K562 (cell line): ENCODE data around the gene SORCS2. TPM values are rescaled to one million over a fixed set of nuclear protein-coding genes. Genes with fewer than 3 reads are reported as not detected.

ENCODE experiments used
- ATAC-seq: fragments of 200-7000 bp; cut with Tn5 transposase; 3 replicates; pipeline ENCODE4 v1.9.1; 2020; ENCODE audit warnings: moderate library complexity
- BruUV-seq: library from RNA; stranded (reverse); fragments of 400-500 nt; replicated peaks from 2 replicates; lab custom pipeline; 2021; lab: Mats Ljungman, UMichigan
- CTCF ChIA-PET: fragments of 300-600 bp; formaldehyde crosslinking; extraction: SDS; loops from one replicate; lab custom pipeline; 2021; ENCODE audit warnings: low intra/inter-chr PET ratio; lab: Yijun Ruan, JAX
- POLR2A ChIA-PET: fragments of 300-600, 350-650 bp; sonication (Branson Sonifier 250); formaldehyde crosslinking; extraction: SDS; loops from one replicate; lab custom pipeline; 2021; ENCODE audit warnings: antibody characterized with exemption, inconsistent platforms; lab: Yijun Ruan, JAX
- DNase-seq, 4 experiments: peaks; one replicate each; pipeline versions ENCODE4 v3.0.0 to v3.0.0-alpha.2; 2011 to 2018; ENCODE audit warnings: low spot score in 3 of 4, mixed read lengths in 3 of 4; ENCODE audit errors: extremely low read depth in 1 of 4
- FAIRE-seq: peaks from 2 replicates; lab custom pipeline; 2011; peaks lifted over from hg19 to GRCh38; lab: Jason Lieb, UNC
- H2AFZ ChIP-seq: 2 replicates; pipeline ENCODE4 v1.6.0; 2011; ENCODE audit warnings: low read depth, low read length, control low read depth, inconsistent platforms
- H3K27ac ChIP-seq: fragments of 200-600 bp; 3 replicates; pipeline ENCODE4 v1.8.0; 2011; ENCODE audit warnings: low read depth, mild to moderate bottlenecking, control low read depth, inconsistent platforms, low read length, moderate library complexity, mixed read lengths; ENCODE audit errors: extremely low read depth
- H3K27me3 ChIP-seq, 2 experiments: fragments of 300-600 bp in 1 of 2; 2 replicates in 1 of 2; 3 replicates in 1 of 2; pipeline versions ENCODE4 v1.6.0 to v1.8.0; 2011; ENCODE audit warnings: inconsistent platforms in 2 of 2, low read length in 2 of 2, mild to moderate bottlenecking in 1 of 2, mixed read lengths in 1 of 2, moderate library complexity in 1 of 2; ENCODE audit not compliant: control insufficient read depth in 2 of 2, insufficient read depth in 2 of 2
- H3K36me3 ChIP-seq: fragments of 300-600 bp; 3 replicates; pipeline ENCODE4 v1.8.0; 2011; ENCODE audit warnings: mild to moderate bottlenecking, low read length, inconsistent platforms; ENCODE audit not compliant: control insufficient read depth, insufficient read depth
- H3K4me1 ChIP-seq, 2 experiments: fragments of 200-600 bp in 1 of 2; replicated peaks in 1 of 2; 2 replicates in 1 of 2; 3 replicates in 1 of 2; pipeline versions ENCODE4 v1.5.1 to v1.8.0; 2011; ENCODE audit warnings: inconsistent platforms in 2 of 2, low read length in 2 of 2, mild to moderate bottlenecking in 1 of 2, mixed read lengths in 1 of 2, moderate library complexity in 1 of 2; ENCODE audit not compliant: control insufficient read depth in 2 of 2, insufficient read depth in 2 of 2
- H3K4me2 ChIP-seq: 2 replicates; pipeline ENCODE4 v1.6.1; 2011; ENCODE audit warnings: low read length, control low read depth, inconsistent platforms, mixed read lengths; ENCODE audit not compliant: insufficient read depth
- H3K4me3 ChIP-seq: fragments of 200-600 bp; sonication (generic), shearing (Covaris generic); 2 replicates; pipeline ENCODE4 v1.5.1; 2016; ENCODE audit warnings: control low read depth, inconsistent platforms
- H3K79me2 ChIP-seq: fragments of 200-600 bp; 3 replicates; pipeline ENCODE4 v1.8.0; 2011; ENCODE audit warnings: low read length, inconsistent platforms; ENCODE audit not compliant: control insufficient read depth, insufficient read depth
- H3K9ac ChIP-seq, 2 experiments: 2 replicates each; pipeline versions ENCODE4 v1.6.0 to v1.6.1; 2011; ENCODE audit warnings: low read depth in 2 of 2, low read length in 2 of 2, control low read depth in 1 of 2, inconsistent platforms in 1 of 2, mild to moderate bottlenecking in 1 of 2, mixed read lengths in 1 of 2; ENCODE audit not compliant: insufficient read depth in 1 of 2
- H3K9me1 ChIP-seq: one replicate; pipeline ENCODE4 v1.6.0; 2011; ENCODE audit warnings: inconsistent platforms, mild to moderate bottlenecking, low read length, moderate library complexity; ENCODE audit not compliant: control insufficient read depth, insufficient read depth
- H3K9me3 ChIP-seq: replicated peaks from 2 replicates; pipeline ENCODE4 v1.5.1; 2011; ENCODE audit warnings: low read depth, low read length, inconsistent platforms; ENCODE audit not compliant: control insufficient read depth, insufficient read depth
- H4K20me1 ChIP-seq: replicated peaks from 2 replicates; pipeline ENCODE4 v1.6.1; 2011; ENCODE audit warnings: low read length, inconsistent platforms, mixed read lengths; ENCODE audit not compliant: control insufficient read depth, insufficient read depth
- CCNT2 ChIP-seq: IDR thresholded peaks from 2 replicates; pipeline ENCODE4 v1.6.1; 2011; ENCODE audit warnings: borderline replicate concordance, low read depth, mild to moderate bottlenecking, moderate library complexity, mixed read lengths, low read length; ENCODE audit not compliant: insufficient read length; ENCODE audit errors: extremely low read depth
- FOXJ2 ChIP-seq: fragments of 200-800 bp; sonication (Bioruptor generic); IDR thresholded peaks from 2 replicates; pipeline ENCODE4 v1.6.1; 2016; ENCODE audit warnings: missing genetic modification characterization, missing compliant biosample characterization
- FOXP4 ChIP-seq: sonication (generic); formaldehyde crosslinking; IDR thresholded peaks from 2 replicates; pipeline ENCODE4 v1.8.0; 2022; ENCODE audit warnings: mild to moderate bottlenecking, missing genetic modification reagents, borderline replicate concordance
- HDAC2 ChIP-seq: fragments of 450-650 bp; IDR thresholded peaks from 2 replicates; pipeline ENCODE4 v1.6.1; 2016; ENCODE audit warnings: mild to moderate bottlenecking
- HDAC6 ChIP-seq: IDR thresholded peaks from 2 replicates; pipeline ENCODE4 v1.6.1; 2012; ENCODE audit warnings: low read depth, mild to moderate bottlenecking, control low read depth, inconsistent platforms, low read length, moderate library complexity
- MAX ChIP-seq: sonication (generic); formaldehyde crosslinking; IDR thresholded peaks from 2 replicates; pipeline ENCODE4 v1.9.0; 2022; ENCODE audit warnings: mild to moderate bottlenecking, missing genetic modification reagents
- MLLT1 ChIP-seq, 2 experiments: fragments of 450-650 bp; IDR thresholded peaks; 2 replicates each; pipeline ENCODE4 v1.6.1; 2016
- PRPF4 ChIP-seq: fragments of 200-400 bp; formaldehyde crosslinking; IDR thresholded peaks from one replicate; pipeline ENCODE4 v1.6.1; 2017; ENCODE audit warnings: low read length, low read depth, mild to moderate bottlenecking; ENCODE audit not compliant: insufficient read depth, poor library complexity, severe bottlenecking
- PTTG1 ChIP-seq: fragments of 450-650 bp; IDR thresholded peaks from 2 replicates; pipeline ENCODE4 v1.6.1; 2016; ENCODE audit warnings: low read depth, mild to moderate bottlenecking, missing genetic modification characterization, missing compliant biosample characterization
- ZNF143 ChIP-seq: sonication (generic); formaldehyde crosslinking; IDR thresholded peaks from 2 replicates; pipeline ENCODE4 v1.9.0; 2022; ENCODE audit warnings: mild to moderate bottlenecking, missing genetic modification reagents
- ZNF212 ChIP-seq: fragments of 450-650 bp; formaldehyde crosslinking; IDR thresholded peaks from 2 replicates; pipeline ENCODE4 v1.4.0; 2020; ENCODE audit warnings: mild to moderate bottlenecking
- ZNF324 ChIP-seq: fragments of 250-450 bp; sonication (Bioruptor Pico); IDR thresholded peaks from 2 replicates; pipeline ENCODE4 v1.4.0; 2020; ENCODE audit warnings: mild to moderate bottlenecking
- ZZZ3 ChIP-seq: fragments of 450-650 bp; IDR thresholded peaks from 2 replicates; pipeline ENCODE4 v1.6.1; 2016; ENCODE audit warnings: antibody characterized with exemption, mild to moderate bottlenecking, moderate library complexity
- WGBS: fragments of 100-300 bp; shearing (Covaris generic); methylation state at CpG from one replicate; pipeline ENCODE4 v1.1.6; 2016; ENCODE audit warnings: low coverage, mixed read lengths; ENCODE audit not compliant: insufficient coverage; ENCODE audit errors: missing lambda C conversion rate; 5-methylcytosine and 5-hydroxymethylcytosine counted together
- in situ Hi-C: fragments of 300-500 bp; cut with MboI; formaldehyde crosslinking; loops from 4 replicates; pipeline ENCODE4 v1.15.0; 2018; ENCODE audit warnings: inconsistent platforms, mixed read lengths
- intact Hi-C: fragments of 100-400 bp; cut with micrococcal nuclease; formaldehyde crosslinking; loops from 2 replicates; pipeline ENCODE4 v1.14.2; 2022
- polyA plus RNA-seq, 8 experiments: library from polyadenylated mRNA; depleted of rRNA in 4 of 8; stranded (reverse) in 5 of 8; unstranded in 3 of 8; fragments of >200 nt; fragmentation: Nextera tagmentation in 2 of 8; fragmentation: Illumina TruSeq in 1 of 8; extraction: Ambion mirVana in 2 of 8; extraction: Trizol in 1 of 8; gene quantifications; 2 replicates each; pipeline versions ENCODE4 v1.2.1 to v1.2.3, GENCODE V29; 2011 to 2014; ENCODE audit warnings: inconsistent platforms in 1 of 8, missing spikeins in 1 of 8
- total RNA-seq, 7 experiments: library from RNA; depleted of rRNA in 6 of 7; stranded (reverse); fragments of >200 nt in 6 of 7; fragmentation: Illumina TruSeq in 2 of 7; extraction: Trizol in 2 of 7; gene quantifications; 2 replicates each; pipeline versions ENCODE4 v1.2.1 to v1.2.3, GENCODE V29; 2011 to 2021; ENCODE audit warnings: low replicate concordance in 1 of 7

Gene SORCS2
- total and polyA plus RNA-seq, 9 of the 15 experiments (the other 6 are each of a cell fraction or from before 2014, with no cell fraction given), result not detected

GRCh38 chr4:7286170-7286569 is 93.8 kb downstream of the SORCS2 start:
- Histone ChIP-seq H3K27me3 (peaks cover 15 to 73% of the 10 kb centered on the region in 2 experiments), H3K4me2 (no peak overlapping the region), H3K9me1 (no peaks in the 10 kb centered on the region), H3K36me3 (no peaks in the 10 kb centered on the region), H3K4me3 (no peak overlapping the region), H3K9ac (no peak overlapping the region), H3K9me3 (no peaks in the 10 kb centered on the region), H2AFZ (no peak overlapping the region), H4K20me1 (peaks cover 19% of the 10 kb centered on the region; the same call in 1 of the 2 replicates), H3K27ac (no peak overlapping the region), H3K79me2 (no peaks in the 10 kb centered on the region), H3K4me1 (no peaks in the 10 kb centered on the region; a peak in 1 of 5 replicates)
- ChIA-PET POLR2A (no interaction called here), CTCF (no interaction called here)
- WGBS, result 1% methylated on average over 11 of the region's 14 CpGs
- in situ Hi-C loops, result no loop called here
- intact Hi-C loops, result no loop called here
- DNase-seq, result no peak
- FAIRE-seq, result no peak
- ATAC-seq, result 0 out of 3 replicates have a peak, but pooled peaks have one; percentile 18
- no peak for TF ChIP-seq ZNF324 (CRISPR knock-in tag)
- TF ChIP-seq CCNT2, result no peak
- TF ChIP-seq HDAC6, result no peak
- no peak for TF ChIP-seq FOXP4 (CRISPR knock-in tag)
- TF ChIP-seq MLLT1 (IDR thresholded peaks at IDR 0.05), result no peak
- TF ChIP-seq PRPF4, result no peak
- TF ChIP-seq ZNF212 (CRISPR knock-in tag), result no peak
- no peak for TF ChIP-seq PTTG1 (tag)
- no peak for TF ChIP-seq HDAC2
- TF ChIP-seq FOXJ2 (tag), result no peak
- TF ChIP-seq ZZZ3, result no peak
- TF ChIP-seq ZNF143, result no peak
- TF ChIP-seq MAX (CRISPR knock-in tag), result no peak
- no TSS peak for BruUV-seq
